ENCODE measurements around the gene CLK3. TPM values are rescaled to one million over a fixed set of nuclear protein-coding genes. Genes with fewer than 3 reads are reported as not detected.

Gene CLK3
- total RNA-seq, 1 donor from 2014 or later = 76.0 TPM

DNA sequence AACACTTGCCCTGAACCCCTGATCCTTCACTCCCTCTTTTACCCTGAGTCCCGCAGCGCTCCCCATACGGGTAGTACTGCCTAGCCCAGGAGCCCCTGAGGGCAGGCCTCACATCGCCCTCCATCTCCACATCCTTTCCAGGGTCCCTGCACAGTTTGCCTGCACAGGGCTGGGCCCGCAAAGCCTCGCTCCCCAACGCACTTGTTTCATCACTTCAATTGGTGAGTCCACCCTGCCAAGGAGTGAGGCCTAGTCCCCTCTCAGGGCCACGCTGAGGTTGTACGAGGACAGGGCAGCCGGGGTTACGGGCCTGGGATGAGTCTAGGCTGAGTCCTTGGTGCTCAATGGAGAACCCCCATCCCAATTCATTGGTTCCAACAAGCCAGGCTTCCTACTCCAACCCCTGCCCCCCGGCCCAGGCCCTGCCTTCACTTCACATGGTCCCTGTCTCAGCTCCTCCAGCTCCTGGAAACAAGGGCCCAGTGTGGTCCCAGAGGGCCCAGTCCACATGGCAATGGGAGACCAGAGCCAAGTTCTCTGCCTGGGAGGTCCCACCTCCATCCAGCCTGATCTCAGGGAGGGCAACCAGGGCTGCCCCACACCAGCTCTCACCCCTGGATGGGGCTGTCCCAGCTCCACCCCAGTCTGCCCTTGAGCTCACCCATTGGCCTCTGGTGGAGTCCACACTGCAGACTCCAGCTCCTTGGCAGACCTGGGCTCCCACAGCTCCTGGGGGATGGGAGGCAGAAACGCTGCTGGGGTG is 12.4 kb upstream of the CLK3 start:
- TF ChIP-seq, protein P1, sequence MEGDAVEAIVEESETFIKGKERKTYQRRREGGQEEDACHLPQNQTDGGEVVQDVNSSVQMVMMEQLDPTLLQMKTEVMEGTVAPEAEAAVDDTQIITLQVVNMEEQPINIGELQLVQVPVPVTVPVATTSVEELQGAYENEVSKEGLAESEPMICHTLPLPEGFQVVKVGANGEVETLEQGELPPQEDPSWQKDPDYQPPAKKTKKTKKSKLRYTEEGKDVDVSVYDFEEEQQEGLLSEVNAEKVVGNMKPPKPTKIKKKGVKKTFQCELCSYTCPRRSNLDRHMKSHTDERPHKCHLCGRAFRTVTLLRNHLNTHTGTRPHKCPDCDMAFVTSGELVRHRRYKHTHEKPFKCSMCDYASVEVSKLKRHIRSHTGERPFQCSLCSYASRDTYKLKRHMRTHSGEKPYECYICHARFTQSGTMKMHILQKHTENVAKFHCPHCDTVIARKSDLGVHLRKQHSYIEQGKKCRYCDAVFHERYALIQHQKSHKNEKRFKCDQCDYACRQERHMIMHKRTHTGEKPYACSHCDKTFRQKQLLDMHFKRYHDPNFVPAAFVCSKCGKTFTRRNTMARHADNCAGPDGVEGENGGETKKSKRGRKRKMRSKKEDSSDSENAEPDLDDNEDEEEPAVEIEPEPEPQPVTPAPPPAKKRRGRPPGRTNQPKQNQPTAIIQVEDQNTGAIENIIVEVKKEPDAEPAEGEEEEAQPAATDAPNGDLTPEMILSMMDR (IDR thresholded peaks at IDR 0.05; ENCODE audit: unreplicated experiment) = no peak
- Mint-ChIP-seq H3K27me3 (peaks cover 3% of the 10 kb centered on the region), H3K4me1 (ENCODE audit: low read depth) (peaks cover 9% of the 10 kb centered on the region), H3K36me3 (ENCODE audit: insufficient read depth) (peaks cover 3% of the 10 kb centered on the region), H3K4me3 (ENCODE audit: low read depth) (no peak overlapping the region), H3K9me3 (ENCODE audit: low read depth) (no peaks in the 10 kb centered on the region), H3K27ac (peak overlapping the region; percentile 79)
- no peak for DNase-seq (ENCODE audit: low spot score, unreplicated experiment)

DNA sequence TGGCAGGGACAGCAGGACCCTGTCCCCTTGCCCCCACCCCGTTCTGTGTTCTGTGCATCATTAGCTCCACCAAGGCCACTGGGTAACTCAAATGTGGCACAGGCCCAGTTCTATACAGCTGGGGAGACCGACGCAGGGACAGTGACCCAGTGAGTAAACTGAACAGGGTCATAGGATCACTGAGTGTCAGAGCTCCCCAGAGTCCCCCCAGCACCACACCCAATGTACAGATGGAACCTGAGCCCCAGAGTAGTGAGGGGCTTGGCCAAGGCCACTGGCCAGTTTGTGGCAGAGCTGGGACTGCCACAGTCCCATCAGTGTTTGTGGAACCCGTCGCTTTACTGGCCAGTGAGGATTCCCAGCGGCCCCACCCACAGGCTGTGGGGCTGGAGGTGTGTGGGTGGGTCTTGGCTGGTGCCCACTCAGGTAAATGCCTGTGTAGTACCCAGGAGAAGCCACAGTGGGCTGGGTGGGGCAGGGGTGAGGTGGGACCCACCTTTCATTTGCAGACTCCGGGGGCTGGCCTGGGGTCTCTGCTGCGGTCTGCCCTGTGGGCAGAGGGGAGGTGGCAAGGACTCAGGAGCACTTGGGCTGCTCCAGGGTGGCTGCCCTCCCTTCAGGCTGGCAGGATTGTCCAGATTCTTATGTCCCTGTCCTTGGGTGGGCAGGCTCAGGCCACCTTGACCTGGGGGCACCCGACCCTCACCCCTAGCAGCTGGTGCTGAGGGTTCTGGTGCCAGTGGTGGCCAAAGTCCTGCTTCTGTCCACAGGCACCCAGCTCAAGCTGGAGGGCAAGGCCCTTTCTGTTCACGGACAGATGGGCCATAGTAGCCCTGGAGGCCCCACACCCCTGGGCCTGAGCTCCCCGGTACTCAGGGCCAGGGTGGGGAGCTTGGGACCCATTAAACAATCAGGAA is 11.6 kb upstream of the CLK3 start:
- Mint-ChIP-seq H3K4me1 (ENCODE audit: low read depth) (peaks cover under 1% of the 10 kb centered on the region), H3K27ac (no peak overlapping the region), H3K9me3 (ENCODE audit: low read depth) (no peaks in the 10 kb centered on the region), H3K36me3 (ENCODE audit: insufficient read depth) (no peaks in the 10 kb centered on the region), H3K4me3 (ENCODE audit: low read depth) (no peak overlapping the region), H3K27me3 (peaks cover 3% of the 10 kb centered on the region)
- TF ChIP-seq, protein P1 (IDR thresholded peaks at IDR 0.05; ENCODE audit: unreplicated experiment) = no peak
- DNase-seq (ENCODE audit: low spot score, unreplicated experiment) = no peak

DNA sequence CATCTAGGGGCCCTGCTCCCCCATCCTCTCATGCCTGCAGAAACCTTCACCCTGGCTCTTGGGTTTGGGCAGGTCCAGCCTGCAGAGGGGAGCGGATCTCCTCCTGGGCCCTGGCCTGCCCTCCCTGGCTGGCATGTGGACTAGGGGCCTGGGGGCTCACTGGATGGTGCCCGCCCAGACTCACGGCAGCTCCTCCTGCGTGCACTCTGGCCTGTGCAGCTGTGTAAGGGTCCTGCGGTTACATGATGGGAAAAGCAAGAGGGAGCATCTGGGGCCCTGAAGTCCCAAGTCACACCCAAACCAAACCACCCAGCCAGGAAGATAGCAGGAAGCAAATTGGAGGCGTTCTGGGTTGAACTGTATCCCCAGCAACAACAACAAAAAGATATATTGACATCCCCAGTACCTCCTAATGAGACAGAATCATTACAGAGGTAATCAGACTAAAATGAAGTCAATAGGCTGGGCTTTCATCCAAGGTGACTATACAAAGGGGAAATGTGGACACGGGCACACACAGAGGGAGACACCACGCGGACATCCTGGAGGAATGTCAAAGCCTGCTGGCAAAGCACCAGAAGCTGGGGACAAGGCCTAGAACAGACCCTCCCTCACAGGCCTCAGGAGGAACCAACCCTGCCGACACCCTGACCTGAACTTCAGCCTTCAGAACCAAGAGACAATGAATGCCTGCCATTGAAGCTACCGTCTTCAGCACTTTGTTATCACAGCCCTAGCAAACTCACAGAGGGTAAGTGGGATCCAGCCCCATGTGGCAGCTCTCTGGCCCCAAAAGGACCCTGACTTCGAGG is 10.4 kb upstream of the CLK3 start:
- H3K4me1 Mint-ChIP-seq (ENCODE audit: low read depth) = no peaks in the 10 kb centered on the region
- TF ChIP-seq, protein P1 (IDR thresholded peaks at IDR 0.05; ENCODE audit: unreplicated experiment) = no peak
- H3K9me3 Mint-ChIP-seq (ENCODE audit: low read depth) = no peaks in the 10 kb centered on the region
- H3K4me3 Mint-ChIP-seq (ENCODE audit: low read depth) = no peak overlapping the region
- H3K27me3 Mint-ChIP-seq = peaks cover 3% of the 10 kb centered on the region
- H3K36me3 Mint-ChIP-seq (ENCODE audit: insufficient read depth) = no peaks in the 10 kb centered on the region
- no peak for DNase-seq (ENCODE audit: low spot score, unreplicated experiment)
- H3K27ac Mint-ChIP-seq = no peak overlapping the region

DNA sequence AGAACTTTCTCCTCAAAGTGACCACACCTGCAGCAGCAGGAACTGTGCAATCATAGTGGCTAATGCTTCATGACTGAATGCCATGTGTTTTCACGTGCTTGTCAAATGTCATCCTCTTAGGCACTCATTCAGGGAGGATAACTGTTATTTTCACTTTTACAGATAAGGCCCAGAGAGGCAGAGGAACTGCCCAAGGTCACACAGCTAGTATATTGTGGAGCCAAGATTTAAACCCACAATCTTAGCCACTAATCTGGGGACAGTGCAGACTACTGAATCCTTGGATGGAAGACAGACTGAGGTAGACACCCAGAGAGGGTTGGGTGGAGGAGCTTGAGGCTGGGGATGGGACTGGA is 9.9 kb upstream of the CLK3 start:
- H3K27me3 Mint-ChIP-seq = peaks cover 3% of the 10 kb centered on the region
- H3K36me3 Mint-ChIP-seq (ENCODE audit: insufficient read depth) = no peaks in the 10 kb centered on the region
- H3K9me3 Mint-ChIP-seq (ENCODE audit: low read depth) = no peaks in the 10 kb centered on the region
- H3K4me1 Mint-ChIP-seq (ENCODE audit: low read depth) = no peaks in the 10 kb centered on the region
- TF ChIP-seq, protein P1 (IDR thresholded peaks at IDR 0.05; ENCODE audit: unreplicated experiment) = no peak
- H3K4me3 Mint-ChIP-seq (ENCODE audit: low read depth) = no peak overlapping the region
- no peak for DNase-seq (ENCODE audit: low spot score, unreplicated experiment)
- H3K27ac Mint-ChIP-seq = no peak overlapping the region

DNA sequence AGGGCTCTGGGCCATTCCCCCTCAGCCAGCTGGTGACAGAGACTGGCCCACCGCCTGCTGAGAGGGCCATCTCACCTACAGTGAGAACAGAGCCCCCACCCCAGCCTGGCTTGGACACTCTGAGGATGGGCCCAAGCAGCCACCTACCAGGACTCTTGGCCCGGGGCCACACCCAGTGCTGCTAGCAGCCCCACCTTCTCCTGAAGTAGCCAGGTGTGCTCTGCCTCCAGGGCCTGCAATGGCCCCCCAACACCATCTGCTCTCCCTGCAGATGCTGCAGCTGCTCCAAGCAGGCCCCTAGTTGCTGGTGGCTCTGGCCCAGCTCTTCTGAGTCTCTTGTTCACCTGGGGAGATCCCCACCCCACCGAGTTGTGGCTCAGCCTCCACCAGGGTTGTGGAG is 6.8 kb upstream of the CLK3 start:
- Mint-ChIP-seq H3K9me3 (ENCODE audit: low read depth) (no peaks in the 10 kb centered on the region), H3K27me3 (peaks cover 8% of the 10 kb centered on the region), H3K27ac (no peak overlapping the region), H3K4me1 (ENCODE audit: low read depth) (no peaks in the 10 kb centered on the region), H3K4me3 (ENCODE audit: low read depth) (no peak overlapping the region), H3K36me3 (ENCODE audit: insufficient read depth) (no peaks in the 10 kb centered on the region)
- no peak for DNase-seq (ENCODE audit: low spot score, unreplicated experiment)
- TF ChIP-seq, protein P1 (IDR thresholded peaks at IDR 0.05; ENCODE audit: unreplicated experiment) = no peak

Measured in progenitor cell of endocrine pancreas (in vitro differentiated cells).